ENCODE measurements around the gene TMEM30A. TPM values are rescaled to one million over a fixed set of nuclear protein-coding genes. Genes with fewer than 3 reads are reported as not detected.

TMEM30A gene
- total RNA-seq, 4 donors from 2014 or later: 28.9 to 86.2 (median 56.5) TPM

DNA sequence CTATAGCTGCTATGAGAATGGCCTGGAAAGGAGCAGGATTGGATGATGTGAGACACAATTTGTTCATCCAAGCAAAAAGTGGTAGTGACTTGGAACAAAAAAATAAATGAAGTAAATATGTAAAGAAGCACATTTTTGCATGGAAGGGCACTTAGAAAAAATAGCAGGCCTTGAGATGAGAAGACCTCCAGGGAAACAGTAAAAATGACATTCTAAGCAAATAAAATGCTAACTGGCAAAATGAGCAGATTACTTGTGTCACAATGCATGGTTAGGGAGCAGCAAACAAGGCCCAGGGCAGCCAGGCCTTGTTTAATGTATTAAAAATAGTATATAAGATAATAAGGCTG, 21.2 kb downstream of the TMEM30A start:
- no peaks in the 10 kb centered on the region for H3K27me3 ChIP-seq
- H3K9me3 ChIP-seq: no peaks in the 10 kb centered on the region
- H3K36me3 ChIP-seq: peaks cover 0 to 31% (median 10%) of the 10 kb centered on the region in 4 donors
- TF ChIP-seq POLR2AphosphoS5 (IDR thresholded peaks at IDR 0.05): no peak
- TF ChIP-seq, protein P1, sequence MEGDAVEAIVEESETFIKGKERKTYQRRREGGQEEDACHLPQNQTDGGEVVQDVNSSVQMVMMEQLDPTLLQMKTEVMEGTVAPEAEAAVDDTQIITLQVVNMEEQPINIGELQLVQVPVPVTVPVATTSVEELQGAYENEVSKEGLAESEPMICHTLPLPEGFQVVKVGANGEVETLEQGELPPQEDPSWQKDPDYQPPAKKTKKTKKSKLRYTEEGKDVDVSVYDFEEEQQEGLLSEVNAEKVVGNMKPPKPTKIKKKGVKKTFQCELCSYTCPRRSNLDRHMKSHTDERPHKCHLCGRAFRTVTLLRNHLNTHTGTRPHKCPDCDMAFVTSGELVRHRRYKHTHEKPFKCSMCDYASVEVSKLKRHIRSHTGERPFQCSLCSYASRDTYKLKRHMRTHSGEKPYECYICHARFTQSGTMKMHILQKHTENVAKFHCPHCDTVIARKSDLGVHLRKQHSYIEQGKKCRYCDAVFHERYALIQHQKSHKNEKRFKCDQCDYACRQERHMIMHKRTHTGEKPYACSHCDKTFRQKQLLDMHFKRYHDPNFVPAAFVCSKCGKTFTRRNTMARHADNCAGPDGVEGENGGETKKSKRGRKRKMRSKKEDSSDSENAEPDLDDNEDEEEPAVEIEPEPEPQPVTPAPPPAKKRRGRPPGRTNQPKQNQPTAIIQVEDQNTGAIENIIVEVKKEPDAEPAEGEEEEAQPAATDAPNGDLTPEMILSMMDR (IDR thresholded peaks at IDR 0.05): no peak
- no peak for TF ChIP-seq POLR2A (IDR thresholded peaks at IDR 0.05)
- no peak for TF ChIP-seq EP300 (IDR thresholded peaks at IDR 0.05; ENCODE audit: low read depth)
- intact Hi-C loops (cut with DNase I; ENCODE audit: low total_unique reads): loop anchor here (10.0 kb wide), 1 partner anchor 261 kb away; no protein-coding TSS in a partner anchor
- H3K27ac ChIP-seq: no peak overlapping the region
- no peak overlapping the region for H3K4me3 ChIP-seq
- no peak for DNase-seq
- H3K4me1 ChIP-seq: peaks cover 0 to 20% (median 14%) of the 10 kb centered on the region in 4 donors
- in situ Hi-C loops (cut with MboI; ENCODE audit: low pct_ligation_motif_present in 1 of 4, low pct_unique_long_range_greater_than_20kb in 1 of 4, low sequenced_read_pairs in 3 of 4): loop anchor here in 1 of 4 donors (10.0 kb wide), 1 partner anchor 271 kb away; no protein-coding TSS in a partner anchor

DNA sequence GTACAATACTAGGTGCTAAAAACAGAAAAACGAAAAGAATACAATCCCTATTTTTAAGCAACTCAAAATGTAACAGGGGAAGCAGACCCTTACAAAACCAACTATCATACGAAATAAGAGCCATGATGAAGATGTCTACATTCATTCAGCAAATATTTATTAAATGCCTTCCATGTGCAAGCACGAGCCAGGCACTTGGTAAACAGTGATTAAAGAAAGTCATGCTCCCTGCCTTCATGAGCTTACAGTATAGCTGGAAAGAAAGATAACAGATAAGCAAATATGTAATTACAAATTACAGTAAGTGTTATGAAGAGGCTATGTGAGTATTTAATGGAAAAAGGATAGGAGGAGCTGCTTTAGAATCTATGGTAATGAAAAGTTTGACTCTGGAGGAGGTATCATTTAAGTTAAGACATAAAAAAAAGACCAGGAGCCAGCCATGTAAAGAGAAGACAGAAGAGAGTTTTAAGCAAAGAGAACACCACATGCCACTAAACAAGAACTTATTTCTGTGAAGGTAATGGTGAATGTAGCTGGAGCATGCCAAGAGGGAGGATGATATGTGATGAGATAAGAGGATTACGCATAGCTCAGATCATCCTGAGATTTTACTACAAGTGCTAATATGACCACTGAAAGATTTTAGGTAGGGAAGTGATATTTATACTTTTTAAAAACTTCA, 21.7 kb downstream of the TMEM30A start:
- in situ Hi-C loops (cut with MboI; ENCODE audit: low pct_ligation_motif_present in 1 of 4, low pct_unique_long_range_greater_than_20kb in 1 of 4, low sequenced_read_pairs in 3 of 4) (loop anchor here in 1 of 4 donors (10.0 kb wide), 1 partner anchor 272 kb away; no protein-coding TSS in a partner anchor), intact Hi-C loops (cut with DNase I; ENCODE audit: low total_unique reads) (loop anchor here (10.0 kb wide), 1 partner anchor 262 kb away; no protein-coding TSS in a partner anchor)
- WGBS, 2 donors (ENCODE audit: low coverage in 1 of 2): 87% methylated on average over 4 of the region's 4 CpGs
- Histone ChIP-seq H3K27ac (no peak overlapping the region), H3K36me3 (peaks cover 0 to 35% (median 10%) of the 10 kb centered on the region in 4 donors), H3K4me1 (peaks cover 0 to 15% (median 10%) of the 10 kb centered on the region in 4 donors), H3K4me3 (no peak overlapping the region), H3K9me3 (no peaks in the 10 kb centered on the region), H3K27me3 (no peaks in the 10 kb centered on the region)
- TF ChIP-seq POLR2AphosphoS5 (IDR thresholded peaks at IDR 0.05): no peak
- no peak for DNase-seq

DNA sequence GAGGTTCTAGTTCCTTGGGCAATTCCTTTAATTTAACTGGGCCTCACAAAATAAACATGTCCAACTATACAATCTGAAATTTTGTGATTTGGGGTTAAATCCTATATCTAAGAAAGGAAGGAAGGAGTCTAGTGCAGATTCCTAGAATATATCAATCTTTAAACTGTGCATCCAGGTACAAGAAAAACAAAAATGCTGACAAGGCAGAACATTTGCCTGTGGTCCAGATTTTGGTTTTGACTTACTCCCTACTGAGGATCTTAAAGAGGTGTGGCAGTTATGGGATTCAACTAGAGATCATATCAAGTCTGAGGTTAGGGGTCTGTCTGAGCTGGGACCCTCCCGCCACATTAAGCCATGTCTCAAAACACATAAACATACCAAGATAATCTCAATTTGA, 23.3 kb downstream of the TMEM30A start:
- H3K4me1 ChIP-seq: no peaks in the 10 kb centered on the region
- in situ Hi-C loops (cut with MboI; ENCODE audit: low pct_ligation_motif_present in 1 of 4, low pct_unique_long_range_greater_than_20kb in 1 of 4, low sequenced_read_pairs in 3 of 4) (loop anchor here in 1 of 4 donors (10.0 kb wide), 1 partner anchor 274 kb away; no protein-coding TSS in a partner anchor), intact Hi-C loops (cut with DNase I; ENCODE audit: low total_unique reads) (loop anchor here (10.0 kb wide), 1 partner anchor 264 kb away; no protein-coding TSS in a partner anchor)
- no peak overlapping the region for H3K4me3 ChIP-seq
- no peak for DNase-seq
- 96% methylated on average over 1 of the region's 1 CpG; no CpG with 5 or more reads in 1 of the 2 donors for WGBS, 2 donors (ENCODE audit: low coverage in 1 of 2)
- H3K36me3 ChIP-seq: peaks cover 0 to 37% (median 10%) of the 10 kb centered on the region in 4 donors
- H3K27ac ChIP-seq: no peak overlapping the region
- H3K27me3 ChIP-seq: no peaks in the 10 kb centered on the region
- H3K9me3 ChIP-seq: no peaks in the 10 kb centered on the region
- TF ChIP-seq, protein P1 (IDR thresholded peaks at IDR 0.05): no peak
- TF ChIP-seq POLR2A (IDR thresholded peaks at IDR 0.05): no peak

DNA sequence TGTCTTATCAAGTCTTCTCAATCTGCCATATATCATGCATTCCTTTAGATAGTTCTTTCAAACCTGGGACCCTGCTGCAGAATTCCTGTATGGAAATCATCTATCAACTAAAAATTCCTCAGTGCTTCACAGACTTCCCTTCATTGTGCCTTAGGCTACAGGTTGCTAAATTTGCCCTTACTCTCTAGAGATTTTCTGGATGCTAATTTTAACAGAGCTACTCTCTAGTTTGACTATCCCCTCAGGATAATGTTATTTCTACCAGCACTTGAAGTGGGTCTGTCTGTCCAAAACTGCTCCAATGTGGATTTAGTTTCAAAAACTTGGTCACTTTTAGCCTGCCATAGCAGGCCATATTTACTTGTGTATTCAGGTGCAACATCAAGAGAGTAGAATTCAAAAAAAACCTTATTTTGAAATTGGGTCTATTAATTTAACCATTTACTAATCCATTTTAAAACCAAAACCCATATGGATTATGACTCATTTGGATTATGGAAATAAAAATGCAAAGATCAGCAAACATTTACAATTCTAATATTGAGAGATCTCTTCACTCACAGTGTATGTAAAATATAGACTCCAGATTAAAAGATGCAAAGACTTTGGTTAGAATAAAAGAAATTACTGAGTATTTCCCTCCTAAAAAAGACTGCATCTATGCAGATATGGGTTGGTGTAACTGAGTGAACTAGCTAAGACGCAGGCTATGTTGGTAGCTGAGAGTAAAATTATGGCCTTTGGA, 27.1 kb downstream of the TMEM30A start:
- Histone ChIP-seq H3K36me3 (peaks cover 0 to 30% (median 14%) of the 10 kb centered on the region in 4 donors), H3K27ac (no peak overlapping the region), H3K4me3 (no peak overlapping the region), H3K4me1 (no peaks in the 10 kb centered on the region), H3K9me3 (no peaks in the 10 kb centered on the region), H3K27me3 (no peaks in the 10 kb centered on the region)
- WGBS, 2 donors (ENCODE audit: low coverage in 1 of 2): 100% methylated on average over 1 of the region's 1 CpG
- in situ Hi-C loops (cut with MboI; ENCODE audit: low pct_ligation_motif_present in 1 of 4, low pct_unique_long_range_greater_than_20kb in 1 of 4, low sequenced_read_pairs in 3 of 4) (no loop called here), intact Hi-C loops (cut with DNase I; ENCODE audit: low total_unique reads) (loop anchor here (5.0 kb wide), 1 partner anchor 935 kb away; no protein-coding TSS in a partner anchor)
- DNase-seq: no peak
- TF ChIP-seq EP300 (IDR thresholded peaks at IDR 0.05; ENCODE audit: low read depth): no peak
- TF ChIP-seq, protein P1 (IDR thresholded peaks at IDR 0.05): no peak
- TF ChIP-seq POLR2AphosphoS5 (IDR thresholded peaks at IDR 0.05): no peak
- no peak for TF ChIP-seq POLR2A (IDR thresholded peaks at IDR 0.05)
